ENCODE measurements around the gene KIR2DL3. TPM values are rescaled to one million over a fixed set of nuclear protein-coding genes. Genes with fewer than 3 reads are reported as not detected.
"Not testable (repeated sequence)": the region's sequence is repeated elsewhere in the genome, so short reads cannot be mapped to it uniquely, and the experiment has no call there.

Gene KIR2DL3
- total RNA-seq, 8 experiments from 2014 or later: 0.13 to 0.57 (median 0.20) TPM; not detected in 5

DNA sequence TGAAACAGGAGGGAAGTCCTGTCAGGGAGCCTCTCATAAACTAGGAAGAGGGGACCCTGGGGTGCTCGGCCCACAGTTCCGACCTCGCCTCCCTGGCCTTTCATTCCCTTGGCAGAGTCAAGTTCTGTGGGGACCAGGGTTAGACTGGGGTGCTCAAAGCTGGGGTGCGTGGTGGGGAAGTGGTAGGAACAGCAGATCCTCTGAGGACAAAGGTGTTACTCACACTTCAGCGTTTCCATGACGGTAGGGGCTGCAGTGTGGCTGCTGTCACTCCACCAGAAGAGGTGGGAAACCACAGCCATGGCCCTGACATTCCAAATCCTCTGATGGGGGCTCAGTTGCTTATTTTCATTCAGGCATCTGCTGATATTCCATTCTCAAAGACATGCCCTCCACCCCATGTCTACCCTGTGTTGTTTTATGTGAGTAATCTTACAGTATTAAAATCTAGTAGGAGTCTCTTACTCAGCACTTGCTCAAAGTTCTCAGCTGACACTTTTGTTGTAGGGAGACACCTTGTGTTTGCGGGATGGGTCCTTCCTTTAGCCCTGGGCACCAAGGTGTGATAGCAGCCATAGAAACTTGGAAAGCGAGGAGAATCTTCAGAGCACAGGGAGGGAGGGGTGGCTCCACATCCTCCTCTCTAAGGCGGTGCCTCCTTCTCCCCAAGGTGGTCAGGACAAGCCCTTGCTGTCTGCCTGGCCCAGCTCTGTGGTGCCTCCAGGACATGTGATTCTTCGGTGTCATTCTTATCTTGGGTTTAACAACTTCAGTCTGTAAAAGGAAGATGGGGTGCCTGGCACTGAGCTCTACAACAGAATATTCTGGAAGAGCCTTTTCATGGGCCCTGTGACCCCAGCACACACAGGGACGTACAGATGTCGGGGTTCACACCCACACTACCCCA is 18.1 kb downstream of the KIR2DL3 start:
- H3K4me1 ChIP-seq (replicated peaks in 1 of 2); H3K27ac ChIP-seq; ATAC-seq (replicated peaks in 6 of 8); H3K4me3 ChIP-seq; in situ Hi-C loops (cut with MboI; ENCODE audit: low pct_unique_long_range_greater_than_20kb in 2 of 9, low sequenced_read_pairs in 9 of 9, unreplicated experiment in 9 of 9): not testable (repeated sequence)
- 40% methylated on average over 4 of the region's 12 CpGs; no CpG with 5 or more reads in 9 of the 10 experiments for WGBS, 10 experiments

- in situ Hi-C loops (cut with MboI; ENCODE audit: low pct_unique_long_range_greater_than_20kb in 2 of 9, low sequenced_read_pairs in 9 of 9, unreplicated experiment in 9 of 9); H3K4me3 ChIP-seq; H3K27ac ChIP-seq; H3K4me1 ChIP-seq (replicated peaks in 1 of 2); ATAC-seq (replicated peaks in 6 of 8): not testable (repeated sequence)
- WGBS, 10 experiments: 0% methylated on average over 1 of the region's 6 CpGs; no CpG with 5 or more reads in 8 of the 10 experiments
Measured at GRCh38 chr19:54758577-54758976, 20.3 kb downstream of the KIR2DL3 start.

DNA sequence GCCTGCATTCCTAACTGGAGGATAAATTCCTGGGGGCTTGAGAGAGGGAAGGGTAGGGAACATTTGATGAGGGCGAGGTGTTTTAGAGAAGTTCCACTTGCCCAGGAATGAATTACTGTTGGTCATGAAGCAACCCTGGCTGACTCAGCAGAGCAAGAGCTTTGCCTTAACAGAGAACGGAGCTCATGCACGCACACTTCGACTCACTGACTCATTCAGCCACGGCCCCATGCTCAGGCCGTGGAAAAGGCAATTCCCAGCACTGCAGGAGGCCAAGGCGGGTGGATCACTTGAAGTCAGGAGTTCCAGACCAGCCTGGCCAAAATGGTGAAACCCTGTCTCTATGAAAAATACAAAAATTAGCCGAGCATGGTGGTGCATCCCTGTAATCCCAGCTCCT is 25.9 kb downstream of the KIR2DL3 start:
- 0 to 67% (median 33%) methylated on average over 1 to 6 of the region's 8 CpGs; no CpG with 5 or more reads in 7 of the 10 experiments for WGBS, 10 experiments
- in situ Hi-C loops (cut with MboI; ENCODE audit: low pct_unique_long_range_greater_than_20kb in 2 of 9, low sequenced_read_pairs in 9 of 9, unreplicated experiment in 9 of 9); H3K4me1 ChIP-seq (replicated peaks in 1 of 2); H3K27ac ChIP-seq; H3K4me3 ChIP-seq; ATAC-seq (replicated peaks in 6 of 8): not testable (repeated sequence)

GRCh38 chr19:54766464-54766863 is 28.2 kb downstream of the KIR2DL3 start:
- WGBS, 10 experiments: 8% methylated on average over 2 of the region's 4 CpGs; no CpG with 5 or more reads in 9 of the 10 experiments
- in situ Hi-C loops (cut with MboI; ENCODE audit: low pct_unique_long_range_greater_than_20kb in 2 of 9, low sequenced_read_pairs in 9 of 9, unreplicated experiment in 9 of 9); H3K4me3 ChIP-seq; ATAC-seq (replicated peaks in 6 of 8); H3K27ac ChIP-seq; H3K4me1 ChIP-seq (replicated peaks in 1 of 2): not testable (repeated sequence)

GRCh38 chr19:54769646-54770045 is 31.3 kb downstream of the KIR2DL3 start, which contains the start of gene KIR2DL1:
Gene KIR2DL1, plus strand, starts transcription at chr19:54769793. Its CDS starts 58 bp downstream, at chr19:54769851.
- H3K27ac ChIP-seq; in situ Hi-C loops (cut with MboI; ENCODE audit: low pct_unique_long_range_greater_than_20kb in 2 of 9, low sequenced_read_pairs in 9 of 9, unreplicated experiment in 9 of 9); ATAC-seq (replicated peaks in 6 of 8); H3K4me1 ChIP-seq (replicated peaks in 1 of 2); H3K4me3 ChIP-seq: not testable (repeated sequence)
- WGBS, 10 experiments: 40 to 90% (median 77%) methylated on average over 1 to 10 of the region's 15 CpGs; no CpG with 5 or more reads in 6 of the 10 experiments

GRCh38 chr19:54770511-54770910 is 32.2 kb downstream of the KIR2DL3 start:
- H3K4me1 ChIP-seq (replicated peaks in 1 of 2); H3K4me3 ChIP-seq; ATAC-seq (replicated peaks in 6 of 8); in situ Hi-C loops (cut with MboI; ENCODE audit: low pct_unique_long_range_greater_than_20kb in 2 of 9, low sequenced_read_pairs in 9 of 9, unreplicated experiment in 9 of 9); H3K27ac ChIP-seq: not testable (repeated sequence)
- 0 to 93% (median 44%) methylated on average over 1 to 3 of the region's 4 CpGs; no CpG with 5 or more reads in 4 of the 10 experiments for WGBS, 10 experiments

DNA sequence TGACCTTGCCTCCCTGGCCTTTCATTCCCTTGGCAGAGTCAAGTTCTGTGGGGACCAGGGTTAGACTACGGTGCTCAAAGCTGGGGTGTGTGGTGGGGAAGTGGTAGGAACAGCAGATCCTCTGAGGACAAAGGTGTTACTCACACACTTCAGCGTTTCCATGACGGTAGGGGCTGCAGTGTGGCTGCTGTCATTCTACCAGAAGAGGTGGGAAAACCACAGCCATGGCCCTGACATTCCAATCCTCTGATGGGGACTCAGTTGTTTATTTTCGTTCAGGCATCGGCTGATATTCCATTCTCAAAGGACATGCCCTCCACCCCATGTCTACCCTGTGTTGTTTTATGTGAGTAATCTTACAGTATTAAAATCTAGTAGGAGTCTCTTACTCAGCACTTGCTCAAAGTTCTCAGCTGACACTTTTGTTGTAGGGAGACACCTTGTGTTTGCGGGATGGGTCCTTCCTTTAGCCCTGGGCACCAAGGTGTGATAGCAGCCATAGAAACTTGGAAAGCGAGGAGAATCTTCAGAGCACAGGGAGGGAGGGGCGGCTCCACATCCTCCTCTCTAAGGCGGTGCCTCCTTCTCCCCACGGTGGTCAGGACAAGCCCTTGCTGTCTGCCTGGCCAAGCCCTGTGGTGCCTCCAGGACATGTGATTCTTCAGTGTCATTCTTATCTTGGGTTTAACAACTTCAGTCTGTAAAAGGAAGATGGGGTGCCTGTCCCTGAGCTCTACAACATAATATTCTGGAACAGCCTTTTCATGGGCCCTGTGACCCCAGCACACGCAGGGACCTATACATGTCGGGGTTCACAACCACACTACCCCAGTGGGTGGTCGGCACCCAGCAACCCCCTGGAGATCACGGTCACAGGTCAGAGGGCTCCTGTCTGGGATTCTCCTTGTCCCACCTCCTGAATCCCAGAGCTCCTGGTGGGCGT is 33.0 kb downstream of the KIR2DL3 start:
- in situ Hi-C loops (cut with MboI; ENCODE audit: low pct_unique_long_range_greater_than_20kb in 2 of 9, low sequenced_read_pairs in 9 of 9, unreplicated experiment in 9 of 9); H3K4me1 ChIP-seq (replicated peaks in 1 of 2); ATAC-seq (replicated peaks in 6 of 8): not testable (repeated sequence)

GRCh38 chr19:54772666-54773065 is 34.4 kb downstream of the KIR2DL3 start:
- H3K4me3 ChIP-seq; H3K27ac ChIP-seq; H3K4me1 ChIP-seq (replicated peaks in 1 of 2); in situ Hi-C loops (cut with MboI; ENCODE audit: low pct_unique_long_range_greater_than_20kb in 2 of 9, low sequenced_read_pairs in 9 of 9, unreplicated experiment in 9 of 9); ATAC-seq (replicated peaks in 6 of 8): not testable (repeated sequence)
- WGBS, 10 experiments: 0 to 14% (median 0%) methylated on average over 1 to 2 of the region's 2 CpGs; no CpG with 5 or more reads in 5 of the 10 experiments

More for the DNA sequence above, 33.0 kb downstream of the KIR2DL3 start:
- H3K4me3 ChIP-seq, H3K27ac ChIP-seq: not testable (repeated sequence)
- WGBS, 10 experiments: 51 to 60% (median 57%) methylated on average over 1 to 7 of the region's 15 CpGs; no CpG with 5 or more reads in 6 of the 10 experiments

GRCh38 chr19:54775095-54775815 is 36.9 kb downstream of the KIR2DL3 start:
- in situ Hi-C loops (cut with MboI; ENCODE audit: low pct_unique_long_range_greater_than_20kb in 2 of 9, low sequenced_read_pairs in 9 of 9, unreplicated experiment in 9 of 9); ATAC-seq (replicated peaks in 6 of 8): not testable (repeated sequence)
- 0 to 60% (median 53%) methylated on average over 1 to 6 of the region's 12 CpGs; no CpG with 5 or more reads in 4 of the 10 experiments for WGBS, 10 experiments

DNA sequence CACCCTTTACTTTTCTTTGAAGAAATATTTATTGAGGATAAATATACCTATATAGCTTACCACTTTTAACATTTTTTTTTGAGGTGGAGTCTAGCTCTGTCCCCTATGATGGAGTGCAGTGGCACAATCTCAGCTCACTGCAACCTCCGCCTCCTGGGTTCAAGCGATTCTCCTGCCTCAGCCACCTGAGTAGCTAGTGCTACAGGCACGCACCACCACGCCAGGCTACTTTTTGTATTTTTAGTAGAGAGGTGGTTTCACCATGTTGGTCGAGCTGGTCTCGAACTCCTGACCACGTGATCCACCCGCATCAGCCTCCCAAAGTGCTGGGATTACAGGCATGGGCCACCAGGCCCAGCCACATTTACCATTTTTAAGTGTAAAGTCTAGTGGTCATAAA is 37.5 kb downstream of the KIR2DL3 start:
- 0 to 80% (median 47%) methylated on average over 1 to 3 of the region's 8 CpGs; no CpG with 5 or more reads in 7 of the 10 experiments for WGBS, 10 experiments
- H3K4me1 ChIP-seq (replicated peaks in 1 of 2); H3K27ac ChIP-seq; ATAC-seq (replicated peaks in 6 of 8); in situ Hi-C loops (cut with MboI; ENCODE audit: low pct_unique_long_range_greater_than_20kb in 2 of 9, low sequenced_read_pairs in 9 of 9, unreplicated experiment in 9 of 9); H3K4me3 ChIP-seq: not testable (repeated sequence)

More at GRCh38 chr19:54775095-54775815, 36.9 kb downstream of the KIR2DL3 start:
- not testable (repeated sequence) for H3K4me1 ChIP-seq (replicated peaks in 1 of 2); H3K27ac ChIP-seq; H3K4me3 ChIP-seq

DNA sequence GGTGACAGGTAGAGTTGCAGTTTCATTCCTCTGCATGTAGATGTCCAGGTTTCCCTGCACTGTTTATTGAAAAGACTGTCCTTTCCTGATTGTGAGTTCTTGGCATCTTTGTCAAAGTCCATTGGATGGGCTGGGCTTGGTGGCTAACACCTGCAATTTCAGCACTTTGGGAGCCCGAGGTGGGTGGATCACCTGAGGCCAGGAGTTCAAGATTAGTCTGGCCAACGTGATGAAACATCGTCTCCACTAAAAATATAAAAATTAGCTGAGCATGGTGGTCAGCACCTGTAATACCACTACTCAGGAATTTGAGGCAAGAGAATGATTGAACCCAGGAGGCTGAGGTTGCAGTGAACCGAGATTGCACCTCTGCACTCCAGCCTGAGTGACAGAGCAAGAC is 39.5 kb downstream of the KIR2DL3 start:
- H3K27ac ChIP-seq; in situ Hi-C loops (cut with MboI; ENCODE audit: low pct_unique_long_range_greater_than_20kb in 2 of 9, low sequenced_read_pairs in 9 of 9, unreplicated experiment in 9 of 9); H3K4me1 ChIP-seq (replicated peaks in 1 of 2); H3K4me3 ChIP-seq; ATAC-seq (replicated peaks in 6 of 8): not testable (repeated sequence)
- 0 to 24% (median 0%) methylated on average over 1 to 3 of the region's 4 CpGs; no CpG with 5 or more reads in 5 of the 10 experiments for WGBS, 10 experiments

GRCh38 chr19:54778896-54779295 is 40.6 kb downstream of the KIR2DL3 start:
- H3K4me1 ChIP-seq (replicated peaks in 1 of 2); H3K4me3 ChIP-seq; in situ Hi-C loops (cut with MboI; ENCODE audit: low pct_unique_long_range_greater_than_20kb in 2 of 9, low sequenced_read_pairs in 9 of 9, unreplicated experiment in 9 of 9); ATAC-seq (replicated peaks in 6 of 8); H3K27ac ChIP-seq: not testable (repeated sequence)
- 20% methylated on average over 2 of the region's 7 CpGs; no CpG with 5 or more reads in 9 of the 10 experiments for WGBS, 10 experiments
